HS-27A (cell line): Measurements from ENCODE around the gene PIRT.

Experiments used
- DNase-seq: peaks from one replicate; pipeline ENCODE4 v3.0.0-alpha.2; 2012; ENCODE audit warnings: low read depth, missing footprints

Gene PIRT

GRCh38 chr17:10787306-10788045 lies 50.4 kb downstream of the PIRT start:
- no peak for DNase-seq

GRCh38 chr17:10785295-10785694 lies 52.6 kb downstream of the PIRT start:
- DNase-seq, result no peak

GRCh38 chr17:10779609-10780008 lies 58.3 kb downstream of the PIRT start:
- no peak for DNase-seq

- no peak for DNase-seq
Observed at GRCh38 chr17:10777890-10778289, 60.0 kb downstream of the PIRT start.

GRCh38 chr17:10777131-10777807 lies 60.6 kb downstream of the PIRT start:
- DNase-seq, result no peak

- no peak for DNase-seq
Observed at GRCh38 chr17:10776381-10776780, 61.5 kb downstream of the PIRT start.

- no peak for DNase-seq
Observed at GRCh38 chr17:10775740-10776356, 62.0 kb downstream of the PIRT start.

GRCh38 chr17:10775058-10775457 lies 62.8 kb downstream of the PIRT start:
- no peak for DNase-seq

- DNase-seq, result no peak
Observed at GRCh38 chr17:10773391-10773790, 64.5 kb downstream of the PIRT start.
